ENCODE results near the gene PARP8.

- TF ChIP-seq PAX5 (IDR thresholded peaks at IDR 0.05; ENCODE audit: insufficient read depth, low read length, severe bottlenecking) (no peak), POLR2AphosphoS5 (IDR thresholded peaks at IDR 0.05; ENCODE audit: low read depth, low read length) (no peak), POLR2A (IDR thresholded peaks at IDR 0.05; ENCODE audit: low read depth, low read length) (no peak), TAF1 (IDR thresholded peaks at IDR 0.05; ENCODE audit: low read depth, low read length) (no peak)
These were observed 11.2 kb upstream of the PARP8 start for GRCh38 chr5:50655067-50655809.
